ENCODE results near the gene SSBP4. TPM values are rescaled to one million over a fixed set of nuclear protein-coding genes. Genes with fewer than 3 reads are reported as not detected.

The SSBP4 gene
- total RNA-seq, 1 donor from 2014 or later = 99.0 TPM

- no peak for DNase-seq (ENCODE audit: extremely low spot score, unreplicated experiment)
- H3K36me3 Mint-ChIP-seq = peaks cover 5% of the 10 kb centered on the region
- no peaks in the 10 kb centered on the region for H3K9me3 Mint-ChIP-seq
- no peaks in the 10 kb centered on the region for H3K27me3 Mint-ChIP-seq
- H3K27ac Mint-ChIP-seq = no peak overlapping the region
- H3K4me3 Mint-ChIP-seq = no peak overlapping the region
- peaks cover 19% of the 10 kb centered on the region for H3K4me1 Mint-ChIP-seq (ENCODE audit: unreplicated experiment)
- no peak for TF ChIP-seq CTCF (conservative IDR thresholded peaks at IDR 0.05)
Observed at GRCh38 chr19:18442941-18443340, 23.7 kb downstream of the SSBP4 start.

- no peaks in the 10 kb centered on the region for H3K27me3 Mint-ChIP-seq
- no peak overlapping the region for H3K4me3 Mint-ChIP-seq
- DNase-seq (ENCODE audit: extremely low spot score, unreplicated experiment) = no peak
- peaks cover 19% of the 10 kb centered on the region for H3K4me1 Mint-ChIP-seq (ENCODE audit: unreplicated experiment)
- no peaks in the 10 kb centered on the region for H3K9me3 Mint-ChIP-seq
- no peak for TF ChIP-seq CTCF (conservative IDR thresholded peaks at IDR 0.05)
- H3K36me3 Mint-ChIP-seq = peaks cover 5% of the 10 kb centered on the region
- no peak overlapping the region for H3K27ac Mint-ChIP-seq
Observed at GRCh38 chr19:18443406-18443805, 24.2 kb downstream of the SSBP4 start.

GRCh38 chr19:18443831-18444230 is 24.6 kb downstream of the SSBP4 start:
- DNase-seq (ENCODE audit: extremely low spot score, unreplicated experiment) = no peak
- H3K4me1 Mint-ChIP-seq (ENCODE audit: unreplicated experiment) = peaks cover 19% of the 10 kb centered on the region
- TF ChIP-seq CTCF (conservative IDR thresholded peaks at IDR 0.05) = no peak
- no peak overlapping the region for H3K4me3 Mint-ChIP-seq
- no peaks in the 10 kb centered on the region for H3K27me3 Mint-ChIP-seq
- H3K27ac Mint-ChIP-seq = no peak overlapping the region
- peaks cover 5% of the 10 kb centered on the region for H3K36me3 Mint-ChIP-seq
- H3K9me3 Mint-ChIP-seq = no peaks in the 10 kb centered on the region

GRCh38 chr19:18444513-18444912 is 25.3 kb downstream of the SSBP4 start:
- Mint-ChIP-seq H3K9me3 (no peaks in the 10 kb centered on the region), H3K4me3 (no peak overlapping the region), H3K4me1 (ENCODE audit: unreplicated experiment) (peaks cover 12% of the 10 kb centered on the region), H3K36me3 (peaks cover 5% of the 10 kb centered on the region), H3K27ac (no peak overlapping the region), H3K27me3 (no peaks in the 10 kb centered on the region)
- TF ChIP-seq CTCF (conservative IDR thresholded peaks at IDR 0.05) = no peak
- DNase-seq (ENCODE audit: extremely low spot score, unreplicated experiment) = no peak

GRCh38 chr19:18445262-18445948 is 26.2 kb downstream of the SSBP4 start:
- no peak for TF ChIP-seq CTCF (conservative IDR thresholded peaks at IDR 0.05)
- H3K27me3 Mint-ChIP-seq = no peaks in the 10 kb centered on the region
- no peak overlapping the region for H3K27ac Mint-ChIP-seq
- peaks cover 9% of the 10 kb centered on the region for H3K4me1 Mint-ChIP-seq (ENCODE audit: unreplicated experiment)
- peaks cover 5% of the 10 kb centered on the region for H3K36me3 Mint-ChIP-seq
- DNase-seq (ENCODE audit: extremely low spot score, unreplicated experiment) = no peak
- H3K9me3 Mint-ChIP-seq = no peaks in the 10 kb centered on the region
- H3K4me3 Mint-ChIP-seq = no peak overlapping the region

Measured in type B pancreatic cell (in vitro differentiated cells).